ENCODE measurements around the gene MED16. TPM values are rescaled to one million over a fixed set of nuclear protein-coding genes. Genes with fewer than 3 reads are reported as not detected.

The MED16 gene
- total RNA-seq, 1 donor from 2014 or later: 46.1 TPM

DNA sequence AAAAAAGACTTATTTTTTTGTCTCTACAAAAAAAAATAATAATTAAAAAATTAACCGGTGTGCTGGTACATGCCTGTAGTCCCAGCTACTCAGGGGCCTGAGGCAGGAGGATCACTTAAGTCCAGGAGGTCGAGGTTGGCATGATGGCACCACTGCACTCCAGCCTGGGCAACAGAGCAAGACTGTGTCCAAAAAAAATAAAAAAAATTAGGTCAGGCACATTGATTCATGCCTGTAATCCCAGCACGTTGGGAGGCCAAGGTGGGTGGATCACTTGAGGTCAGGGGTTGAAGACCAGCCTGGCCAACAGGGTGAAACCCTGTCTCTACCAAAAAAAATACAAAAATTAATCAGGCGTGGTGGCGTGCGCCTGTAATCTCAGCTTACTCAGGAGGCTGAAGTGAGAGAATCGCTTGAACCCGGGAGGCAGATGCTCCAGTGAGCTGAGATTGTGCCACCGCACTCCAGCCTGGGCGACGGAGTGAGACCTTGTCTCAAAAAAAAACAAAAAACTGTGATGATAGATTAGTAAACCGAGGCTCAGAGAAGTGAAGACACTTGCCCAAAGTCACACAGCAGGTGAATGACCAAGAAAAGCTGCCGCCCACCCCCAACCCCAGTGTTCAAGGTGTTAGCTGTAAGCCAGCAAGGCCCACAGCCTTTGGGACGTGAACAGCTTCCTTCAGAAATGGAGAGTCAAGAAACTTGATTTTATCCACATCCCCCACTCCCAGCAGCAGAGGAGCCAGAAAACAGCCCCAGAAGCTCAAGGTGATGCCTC, 9.6 kb upstream of the MED16 start:
- intact Hi-C loops (cut with DNase I): no loop called here
- no peaks in the 10 kb centered on the region for H3K27me3 ChIP-seq (ENCODE audit: low read depth)
- ATAC-seq (no peak), DNase-seq (no peak)
- H3K4me3 ChIP-seq: no peak overlapping the region
- no peaks in the 10 kb centered on the region for H3K9me3 ChIP-seq
- no peak overlapping the region for H3K27ac ChIP-seq
- peaks cover 6% of the 10 kb centered on the region for H3K4me1 ChIP-seq
- TF ChIP-seq, protein P1, sequence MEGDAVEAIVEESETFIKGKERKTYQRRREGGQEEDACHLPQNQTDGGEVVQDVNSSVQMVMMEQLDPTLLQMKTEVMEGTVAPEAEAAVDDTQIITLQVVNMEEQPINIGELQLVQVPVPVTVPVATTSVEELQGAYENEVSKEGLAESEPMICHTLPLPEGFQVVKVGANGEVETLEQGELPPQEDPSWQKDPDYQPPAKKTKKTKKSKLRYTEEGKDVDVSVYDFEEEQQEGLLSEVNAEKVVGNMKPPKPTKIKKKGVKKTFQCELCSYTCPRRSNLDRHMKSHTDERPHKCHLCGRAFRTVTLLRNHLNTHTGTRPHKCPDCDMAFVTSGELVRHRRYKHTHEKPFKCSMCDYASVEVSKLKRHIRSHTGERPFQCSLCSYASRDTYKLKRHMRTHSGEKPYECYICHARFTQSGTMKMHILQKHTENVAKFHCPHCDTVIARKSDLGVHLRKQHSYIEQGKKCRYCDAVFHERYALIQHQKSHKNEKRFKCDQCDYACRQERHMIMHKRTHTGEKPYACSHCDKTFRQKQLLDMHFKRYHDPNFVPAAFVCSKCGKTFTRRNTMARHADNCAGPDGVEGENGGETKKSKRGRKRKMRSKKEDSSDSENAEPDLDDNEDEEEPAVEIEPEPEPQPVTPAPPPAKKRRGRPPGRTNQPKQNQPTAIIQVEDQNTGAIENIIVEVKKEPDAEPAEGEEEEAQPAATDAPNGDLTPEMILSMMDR (IDR thresholded peaks at IDR 0.05): no peak
- H3K36me3 ChIP-seq: peaks cover 30% of the 10 kb centered on the region

DNA sequence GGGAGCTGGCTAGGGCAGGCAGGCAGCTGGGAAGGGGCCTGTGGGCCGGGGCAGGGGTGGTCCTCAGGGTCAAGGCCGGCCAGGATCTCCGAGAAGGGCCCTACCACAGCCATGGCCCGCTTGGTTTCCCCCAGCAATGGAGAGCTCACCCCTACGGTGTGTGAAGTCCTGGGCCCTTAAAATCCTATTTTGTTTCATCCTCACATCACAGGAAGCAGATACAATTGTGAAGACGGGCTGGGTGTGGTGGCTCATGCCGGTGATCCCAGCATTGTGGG, 9.0 kb upstream of the MED16 start:
- Histone ChIP-seq H3K36me3 (peaks cover 36% of the 10 kb centered on the region), H3K9me3 (no peaks in the 10 kb centered on the region), H3K4me1 (no peaks in the 10 kb centered on the region), H3K27me3 (ENCODE audit: low read depth) (no peaks in the 10 kb centered on the region), H3K27ac (no peak overlapping the region), H3K4me3 (no peak overlapping the region)
- intact Hi-C loops (cut with DNase I): no loop called here
- DNase-seq (no peak), ATAC-seq (no peak)
- TF ChIP-seq, protein P1 (IDR thresholded peaks at IDR 0.05): no peak

DNA sequence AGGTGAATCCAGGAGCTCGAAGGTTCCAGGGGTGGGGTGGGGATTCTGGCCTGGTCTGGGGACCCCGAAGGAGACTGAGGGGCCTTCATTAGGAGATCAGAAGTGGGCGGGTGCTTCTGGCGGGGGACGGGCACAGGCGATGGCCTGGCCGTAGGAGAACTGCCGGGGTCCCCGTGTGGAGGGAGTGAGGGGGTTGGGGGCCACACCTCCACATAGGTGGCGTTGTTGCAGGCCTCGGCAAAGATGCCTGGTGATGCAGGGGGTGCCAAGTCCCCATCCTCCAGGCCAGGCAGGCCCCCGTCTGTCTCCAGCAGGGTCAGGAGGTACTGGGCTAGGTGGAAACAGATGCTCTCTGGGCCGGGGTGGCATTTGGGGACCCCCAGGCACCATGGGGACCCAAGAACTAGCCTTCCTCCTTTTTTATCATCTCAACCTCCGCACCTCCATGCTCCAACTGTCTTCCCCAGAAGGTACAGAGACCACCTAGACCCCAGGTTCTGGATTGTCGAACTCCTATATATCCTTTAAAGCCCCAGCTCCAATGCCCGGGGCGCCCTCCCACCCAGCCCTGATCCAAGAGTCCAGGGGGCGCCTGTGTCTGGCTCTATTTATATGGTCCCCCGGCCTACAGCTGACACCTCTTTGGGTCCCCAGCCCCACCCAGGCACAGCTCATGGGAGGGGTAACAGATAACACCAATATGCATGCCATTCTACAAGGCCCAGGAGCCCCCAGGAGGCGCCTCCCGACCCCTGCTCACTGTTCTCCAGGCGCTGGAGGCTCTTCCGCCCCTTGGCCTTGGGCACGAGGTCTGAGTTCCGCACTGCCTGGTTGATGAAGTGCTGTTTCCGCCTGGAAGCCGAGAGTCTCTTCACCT, 8.5 kb upstream of the MED16 start:
- Histone ChIP-seq H3K4me3 (no peak overlapping the region), H3K4me1 (no peaks in the 10 kb centered on the region), H3K36me3 (peaks cover 42% of the 10 kb centered on the region), H3K27ac (no peak overlapping the region), H3K9me3 (no peaks in the 10 kb centered on the region), H3K27me3 (ENCODE audit: low read depth) (no peaks in the 10 kb centered on the region)
- ATAC-seq (no peak), DNase-seq (no peak)
- TF ChIP-seq, protein P1 (IDR thresholded peaks at IDR 0.05): no peak
- intact Hi-C loops (cut with DNase I): no loop called here

DNA sequence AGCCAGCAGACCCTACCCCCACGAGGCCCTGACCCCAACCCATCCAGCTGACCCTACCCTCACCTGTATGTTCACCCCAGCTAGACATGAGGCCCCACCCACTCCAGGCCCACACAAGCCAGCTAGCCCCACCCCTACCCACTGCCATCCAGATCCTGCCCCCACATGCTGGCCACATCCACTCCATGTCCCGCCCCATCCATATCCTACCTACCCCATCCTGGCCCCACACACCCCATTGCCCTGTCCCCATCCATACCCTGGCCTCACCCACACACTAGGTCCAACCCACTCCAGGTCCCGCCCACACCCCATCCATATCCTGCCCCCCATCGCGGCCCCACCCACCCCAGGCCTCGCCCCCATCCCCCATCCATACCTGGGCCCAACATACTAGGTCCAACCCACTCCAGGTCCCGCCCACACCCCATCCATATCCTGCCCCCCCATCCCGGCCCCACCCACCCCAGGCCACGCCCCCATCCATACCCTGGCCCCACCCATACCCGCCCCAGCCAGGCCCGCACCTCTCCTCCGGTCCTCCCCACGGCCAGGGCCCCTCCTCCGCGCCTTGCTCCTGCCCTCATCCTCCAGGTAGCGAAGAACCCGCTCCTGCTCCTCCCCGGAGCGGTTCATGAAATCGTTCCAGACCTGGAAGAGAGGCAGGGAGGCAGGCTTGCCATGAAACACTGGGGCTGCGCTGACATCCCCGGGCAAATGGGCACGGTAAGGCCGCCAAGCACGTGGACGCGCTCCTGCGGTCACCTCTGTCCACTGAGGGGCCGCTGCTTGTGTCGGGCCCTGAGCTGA, 7.5 kb upstream of the MED16 start:
- H3K27ac ChIP-seq: no peak overlapping the region
- intact Hi-C loops (cut with DNase I): no loop called here
- DNase-seq (no peak), ATAC-seq (peak; percentile 38 to 40)
- TF ChIP-seq, protein P1 (IDR thresholded peaks at IDR 0.05): no peak
- H3K4me1 ChIP-seq: no peaks in the 10 kb centered on the region
- peaks cover 42% of the 10 kb centered on the region for H3K36me3 ChIP-seq
- H3K4me3 ChIP-seq: no peak overlapping the region
- H3K9me3 ChIP-seq: no peaks in the 10 kb centered on the region
- H3K27me3 ChIP-seq (ENCODE audit: low read depth): no peaks in the 10 kb centered on the region

DNA sequence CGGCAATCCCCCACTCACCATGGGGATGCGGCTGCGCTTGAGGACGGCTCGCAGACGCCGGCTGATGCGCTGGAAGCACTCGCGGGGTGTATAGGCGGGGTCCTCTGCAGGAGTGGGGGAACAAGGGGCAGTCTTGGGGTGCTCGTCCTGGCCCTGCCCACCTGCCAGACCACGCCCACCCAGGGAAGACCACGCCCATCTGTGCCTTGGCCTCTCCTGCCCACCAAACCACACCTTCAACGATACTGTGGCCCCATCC, 7.0 kb upstream of the MED16 start:
- Histone ChIP-seq H3K36me3 (peaks cover 42% of the 10 kb centered on the region), H3K27me3 (ENCODE audit: low read depth) (no peaks in the 10 kb centered on the region), H3K4me1 (no peaks in the 10 kb centered on the region), H3K27ac (no peak overlapping the region), H3K9me3 (no peaks in the 10 kb centered on the region), H3K4me3 (no peak overlapping the region)
- TF ChIP-seq, protein P1 (IDR thresholded peaks at IDR 0.05): no peak
- intact Hi-C loops (cut with DNase I): no loop called here
- ATAC-seq: peak in 1 of 2 donors; percentile 7
- no peak for DNase-seq
